Measurements from ENCODE around the gene LBR.
"Not testable (repeated sequence)": the region's sequence is repeated elsewhere in the genome, so short reads cannot be mapped to it uniquely, and the experiment has no call there.

The LBR gene

GRCh38 chr1:225427235-225428067 lies at the start of gene LBR:
Gene LBR, minus strand, starts transcription at chr1:225428038. Its CDS starts 3,963 bp downstream, at chr1:225424075.
- peak; percentile 44 for DNase-seq

- no peak for DNase-seq
Measured at GRCh38 chr1:225477296-225477911, 49.6 kb upstream of the LBR start.

GRCh38 chr1:225476538-225476988 lies 48.7 kb upstream of the LBR start:
- DNase-seq, result no peak

GRCh38 chr1:225476100-225476511 lies 48.3 kb upstream of the LBR start:
- no peak for DNase-seq

- DNase-seq, result peak; percentile 72
Measured at GRCh38 chr1:225474986-225475820, 47.4 kb upstream of the LBR start.

- DNase-seq, result no peak
Measured at GRCh38 chr1:225474439-225474985, 46.7 kb upstream of the LBR start.

GRCh38 chr1:225473676-225474438 lies 46.0 kb upstream of the LBR start:
- not testable (repeated sequence) for DNase-seq

- not testable (repeated sequence) for DNase-seq
Measured at GRCh38 chr1:225473266-225473665, 45.4 kb upstream of the LBR start.

- DNase-seq, result no peak
Measured at GRCh38 chr1:225471453-225472301, 43.8 kb upstream of the LBR start.

- no peak for DNase-seq
Measured at GRCh38 chr1:225471109-225471452, 43.2 kb upstream of the LBR start.

- DNase-seq, result no peak
Measured at GRCh38 chr1:225470211-225471108, 42.6 kb upstream of the LBR start.

- no peak for DNase-seq
Measured at GRCh38 chr1:225469051-225469450, 41.2 kb upstream of the LBR start.

- no peak for DNase-seq
Measured at GRCh38 chr1:225468270-225469020, 40.6 kb upstream of the LBR start.

GRCh38 chr1:225467193-225468020 lies 39.6 kb upstream of the LBR start:
- peak; percentile 88 for DNase-seq

GRCh38 chr1:225466848-225467192 lies 39.0 kb upstream of the LBR start:
- no peak for DNase-seq

- no peak for DNase-seq
Measured at GRCh38 chr1:225465793-225466517, 38.1 kb upstream of the LBR start.

- DNase-seq, result no peak
Measured at GRCh38 chr1:225464851-225465792, 37.3 kb upstream of the LBR start.
